MCF 10A (cell line): ENCODE data around the gene DNAJC16. TPM values are rescaled to one million over a fixed set of nuclear protein-coding genes. Genes with fewer than 3 reads are reported as not detected.

ENCODE experiments used
- BruUV-seq: library from RNA; stranded (reverse); fragments of 400-500 nt; replicated peaks from 2 replicates; lab custom pipeline; 2021; lab: Mats Ljungman, UMichigan
- CTCF ChIA-PET: fragments of 300-600 bp; sonication (Branson Sonifier 250); formaldehyde crosslinking; extraction: SDS; loops from one replicate; lab custom pipeline; 2021; ENCODE audit warnings: antibody characterized with exemption, inconsistent platforms; lab: Yijun Ruan, JAX
- POLR2A ChIA-PET: fragments of 300-600, 350-650 bp; sonication (Branson Sonifier 250); formaldehyde crosslinking; extraction: SDS; loops from one replicate; lab custom pipeline; 2020; ENCODE audit warnings: antibody characterized with exemption, inconsistent platforms; lab: Yijun Ruan, JAX
- DNase-seq: peaks from one replicate; pipeline ENCODE4 v3.0.0-alpha.2; 2018; ENCODE audit not compliant: unreplicated experiment
- H3K27ac Mint-ChIP-seq: one replicate; pipeline ENCODE4 v1.8.0; 2022; ENCODE audit warnings: mild to moderate bottlenecking, low read depth, mixed read lengths; ENCODE audit not compliant: unreplicated experiment
- H3K27me3 Mint-ChIP-seq: one replicate; pipeline ENCODE4 v1.8.0; 2022; ENCODE audit warnings: mixed read lengths; ENCODE audit not compliant: insufficient read depth, unreplicated experiment
- H3K36me3 Mint-ChIP-seq: one replicate; pipeline ENCODE4 v1.8.0; 2022; ENCODE audit warnings: mild to moderate bottlenecking, moderate library complexity, mixed read lengths; ENCODE audit not compliant: insufficient read depth, unreplicated experiment
- H3K4me1 Mint-ChIP-seq: one replicate; pipeline ENCODE4 v1.8.0; 2022; ENCODE audit warnings: mixed read lengths; ENCODE audit not compliant: insufficient read depth, unreplicated experiment
- H3K4me3 Mint-ChIP-seq: one replicate; pipeline ENCODE4 v1.8.0; 2022; ENCODE audit warnings: mild to moderate bottlenecking, moderate library complexity, mixed read lengths; ENCODE audit not compliant: unreplicated experiment
- H3K9me3 Mint-ChIP-seq: one replicate; pipeline ENCODE4 v1.8.0; 2022; ENCODE audit warnings: mixed read lengths; ENCODE audit not compliant: unreplicated experiment
- CTCF ChIP-seq: fragments of 200-600 bp; IDR thresholded peaks from one replicate; pipeline ENCODE4 v1.8.0; 2022; ENCODE audit warnings: antibody characterized with exemption, mild to moderate bottlenecking; ENCODE audit not compliant: unreplicated experiment
- intact Hi-C: fragments of 100-400 bp; cut with micrococcal nuclease; formaldehyde crosslinking; loops from 2 replicates; pipeline ENCODE4 v1.14.1; 2022
- total RNA-seq: library from RNA; stranded (reverse); gene quantifications from 2 replicates; pipeline ENCODE4 v1.2.3, GENCODE V29; 2022

The DNAJC16 gene
- total RNA-seq, 1 experiment from 2014 or later: 17.2 TPM

- ChIA-PET POLR2A (no interaction called here), CTCF (interaction anchor here (0.7 kb wide), 1 partner anchor 78 kb away, joined by 3 read pairs; no protein-coding TSS in a partner anchor)
- peaks cover 8% of the 10 kb centered on the region for H3K4me1 Mint-ChIP-seq
- no peaks in the 10 kb centered on the region for H3K9me3 Mint-ChIP-seq
- no peak for DNase-seq
- no peak overlapping the region for H3K4me3 Mint-ChIP-seq
- intact Hi-C loops: loop anchor here (10.0 kb wide), 1 partner anchor 74 kb away; the partner anchor contains the start of gene CTRC
- no TSS peak for BruUV-seq
- H3K27me3 Mint-ChIP-seq: no peaks in the 10 kb centered on the region
- H3K36me3 Mint-ChIP-seq: peaks cover 22% of the 10 kb centered on the region
- H3K27ac Mint-ChIP-seq: no peak overlapping the region
- TF ChIP-seq CTCF: no peak
Observed at GRCh38 chr1:15508700-15509487, 17.8 kb upstream of the DNAJC16 start.

- CTCF ChIA-PET: no interaction called here
- no peak for TF ChIP-seq CTCF
- H3K27ac Mint-ChIP-seq: no peak overlapping the region
- H3K4me3 Mint-ChIP-seq: no peak overlapping the region
- POLR2A ChIA-PET: no interaction called here
- intact Hi-C loops: loop anchor here (10.0 kb wide), 1 partner anchor 75 kb away; the partner anchor contains the start of gene CTRC
- H3K4me1 Mint-ChIP-seq: peaks cover 8% of the 10 kb centered on the region
- no peak for DNase-seq
- peaks cover 22% of the 10 kb centered on the region for H3K36me3 Mint-ChIP-seq
- no peaks in the 10 kb centered on the region for H3K27me3 Mint-ChIP-seq
- no peaks in the 10 kb centered on the region for H3K9me3 Mint-ChIP-seq
- BruUV-seq: no TSS peak
Observed at GRCh38 chr1:15509586-15509985, 17.1 kb upstream of the DNAJC16 start.

GRCh38 chr1:15510611-15511405 lies 15.8 kb upstream of the DNAJC16 start:
- intact Hi-C loops: no loop called here
- Mint-ChIP-seq H3K27me3 (no peaks in the 10 kb centered on the region), H3K4me3 (no peak overlapping the region), H3K9me3 (no peaks in the 10 kb centered on the region), H3K27ac (no peak overlapping the region), H3K4me1 (peaks cover 8% of the 10 kb centered on the region), H3K36me3 (peaks cover 17% of the 10 kb centered on the region)
- POLR2A ChIA-PET: no interaction called here
- no peak for TF ChIP-seq CTCF
- BruUV-seq: no TSS peak
- CTCF ChIA-PET: interaction anchor here (0.6 kb wide), 1 partner anchor 230 kb away, joined by 3 read pairs; no protein-coding TSS in a partner anchor
- no peak for DNase-seq

GRCh38 chr1:15513192-15513591 lies 13.5 kb upstream of the DNAJC16 start:
- H3K4me1 Mint-ChIP-seq: peaks cover 8% of the 10 kb centered on the region
- no peak overlapping the region for H3K4me3 Mint-ChIP-seq
- peaks cover 18% of the 10 kb centered on the region for H3K36me3 Mint-ChIP-seq
- no TSS peak for BruUV-seq
- no peak for DNase-seq
- TF ChIP-seq CTCF: no peak
- POLR2A ChIA-PET: no interaction called here
- H3K27ac Mint-ChIP-seq: no peak overlapping the region
- no peaks in the 10 kb centered on the region for H3K27me3 Mint-ChIP-seq
- intact Hi-C loops: no loop called here
- no peaks in the 10 kb centered on the region for H3K9me3 Mint-ChIP-seq
- CTCF ChIA-PET: interaction anchor here (0.7 to 1.0 kb wide), 2 partner anchors 12 to 413 kb away, joined by 3 to 4 read pairs; no protein-coding TSS in a partner anchor
